ENCODE data around the gene NUFIP2. TPM values are rescaled to one million over a fixed set of nuclear protein-coding genes. Genes with fewer than 3 reads are reported as not detected.
"Not testable (repeated sequence)": the region's sequence is repeated elsewhere in the genome, so short reads cannot be mapped to it uniquely, and the experiment has no call there.

The NUFIP2 gene
- total RNA-seq, 1 donor from 2014 or later: 83.8 TPM

- DNase-seq (ENCODE audit: low spot score): no peak
Measured at GRCh38 chr17:29238133-29238850, 55.7 kb downstream of the NUFIP2 start.

- DNase-seq (ENCODE audit: low spot score): no peak
Measured at GRCh38 chr17:29237476-29238132, 56.3 kb downstream of the NUFIP2 start.

- DNase-seq (ENCODE audit: low spot score): no peak
Measured at GRCh38 chr17:29235904-29236303, 58.0 kb downstream of the NUFIP2 start.

GRCh38 chr17:29234972-29235371 is 59.0 kb downstream of the NUFIP2 start:
- not testable (repeated sequence) for DNase-seq (ENCODE audit: low spot score)

GRCh38 chr17:29233301-29233700 is 60.6 kb downstream of the NUFIP2 start:
- DNase-seq (ENCODE audit: low spot score): no peak

- DNase-seq (ENCODE audit: low spot score): no peak
Measured at GRCh38 chr17:29225396-29225795, 68.6 kb downstream of the NUFIP2 start.

- not testable (repeated sequence) for DNase-seq (ENCODE audit: low spot score)
Measured at GRCh38 chr17:29221338-29221737, 72.6 kb downstream of the NUFIP2 start.

GRCh38 chr17:29219378-29220047 is 74.4 kb downstream of the NUFIP2 start:
- DNase-seq (ENCODE audit: low spot score): peak; percentile 78

- DNase-seq (ENCODE audit: low spot score): no peak
Measured at GRCh38 chr17:29216856-29217255, 77.1 kb downstream of the NUFIP2 start.

- no peak for DNase-seq (ENCODE audit: low spot score)
Measured at GRCh38 chr17:29216181-29216580, 77.8 kb downstream of the NUFIP2 start.

- no peak for DNase-seq (ENCODE audit: low spot score)
Measured at GRCh38 chr17:29215717-29216116, 78.2 kb downstream of the NUFIP2 start.

- DNase-seq (ENCODE audit: low spot score): no peak
Measured at GRCh38 chr17:29215174-29215573, 78.8 kb downstream of the NUFIP2 start.

GRCh38 chr17:29214215-29215146 is 79.5 kb downstream of the NUFIP2 start:
- DNase-seq (ENCODE audit: low spot score): no peak

- no peak for DNase-seq (ENCODE audit: low spot score)
Measured at GRCh38 chr17:29212681-29213121, 81.2 kb downstream of the NUFIP2 start.

- DNase-seq (ENCODE audit: low spot score): no peak
Measured at GRCh38 chr17:29212094-29212631, 81.8 kb downstream of the NUFIP2 start.

GRCh38 chr17:29210879-29211278 is 83.1 kb downstream of the NUFIP2 start:
- DNase-seq (ENCODE audit: low spot score): no peak

GRCh38 chr17:29209073-29209472 is 84.9 kb downstream of the NUFIP2 start:
- no peak for DNase-seq (ENCODE audit: low spot score)

- no peak for DNase-seq (ENCODE audit: low spot score)
Measured at GRCh38 chr17:29207975-29208374, 86.0 kb downstream of the NUFIP2 start.
